Fibroblast of the aortic adventitia (primary cell): ENCODE measurements around the gene PPP3CB. TPM values are rescaled to one million over a fixed set of nuclear protein-coding genes. Genes with fewer than 3 reads are reported as not detected.

Experiments
- DNase-seq: peaks from one replicate; pipeline ENCODE4 v3.0.0-alpha.2; 2010; ENCODE audit warnings: low read depth
- H3K4me3 ChIP-seq: 2 replicates; pipeline ENCODE4 v1.5.1; 2011; ENCODE audit warnings: low read depth, mild to moderate bottlenecking, control low read depth, low read length, moderate library complexity
- CTCF ChIP-seq: IDR thresholded peaks from 2 replicates; pipeline ENCODE4 v1.5.1; 2011; ENCODE audit warnings: mild to moderate bottlenecking, low read length, control low read depth, inconsistent platforms; ENCODE audit not compliant: insufficient read depth
- total RNA-seq: library from RNA; depleted of rRNA; stranded (reverse); fragments of >200 nt; gene quantifications from 2 replicates; pipeline ENCODE4 v1.2.3, GENCODE V29; 2012; ENCODE audit warnings: low replicate concordance

PPP3CB gene
- total RNA-seq, 1 donor, result 45.5 TPM

GRCh38 chr10:73522263-73522662, 26.4 kb upstream of the PPP3CB start:
- peak; percentile 43 for DNase-seq
- no peak for TF ChIP-seq CTCF

GRCh38 chr10:73519336-73519735, 23.5 kb upstream of the PPP3CB start:
- no peak for TF ChIP-seq CTCF
- H3K4me3 ChIP-seq, result no peak overlapping the region
- DNase-seq, result no peak

More at GRCh38 chr10:73522263-73522662, 26.4 kb upstream of the PPP3CB start:
- no peak overlapping the region for H3K4me3 ChIP-seq

GRCh38 chr10:73517166-73517888, 21.5 kb upstream of the PPP3CB start:
- TF ChIP-seq CTCF, result no peak
- DNase-seq, result no peak
- no peak overlapping the region for H3K4me3 ChIP-seq

GRCh38 chr10:73512207-73512743, 16.5 kb upstream of the PPP3CB start:
- no peak for TF ChIP-seq CTCF
- H3K4me3 ChIP-seq, result no peak overlapping the region
- DNase-seq, result no peak

- H3K4me3 ChIP-seq, result no peak overlapping the region
- no peak for DNase-seq
- no peak for TF ChIP-seq CTCF
These were observed 13.9 kb upstream of the PPP3CB start for GRCh38 chr10:73509695-73510094.

- no peak overlapping the region for H3K4me3 ChIP-seq
- peak; percentile 40 for DNase-seq
These were observed 10.7 kb upstream of the PPP3CB start for GRCh38 chr10:73506491-73506890.

More at GRCh38 chr10:73506491-73506890, 10.7 kb upstream of the PPP3CB start:
- TF ChIP-seq CTCF, result no peak
